Renal cortex interstitium (tissue), 11 donors: ENCODE measurements around the gene TRAK1. TPM values are rescaled to one million over a fixed set of nuclear protein-coding genes. Genes with fewer than 3 reads are reported as not detected.

ENCODE experiments used
- DNase-seq, 11 donors: peaks; one replicate each; pipeline ENCODE4 v3.0.0-alpha.2; 2013; ENCODE audit warnings: low read depth in 9 of 11, low spot score in 4 of 11; ENCODE audit errors: extremely low read depth in 1 of 11
- polyA plus RNA-seq, 3 donors: library from polyadenylated mRNA; unstranded; fragments of 120-200 nt; gene quantifications; one replicate each; pipeline ENCODE4 v1.2.1, GENCODE V29; 2013; ENCODE audit not compliant: insufficient read length in 3 of 3

TRAK1 gene
- polyA plus RNA-seq, 3 donors, result 42.3 to 48.7 (median 43.7) TPM

DNA sequence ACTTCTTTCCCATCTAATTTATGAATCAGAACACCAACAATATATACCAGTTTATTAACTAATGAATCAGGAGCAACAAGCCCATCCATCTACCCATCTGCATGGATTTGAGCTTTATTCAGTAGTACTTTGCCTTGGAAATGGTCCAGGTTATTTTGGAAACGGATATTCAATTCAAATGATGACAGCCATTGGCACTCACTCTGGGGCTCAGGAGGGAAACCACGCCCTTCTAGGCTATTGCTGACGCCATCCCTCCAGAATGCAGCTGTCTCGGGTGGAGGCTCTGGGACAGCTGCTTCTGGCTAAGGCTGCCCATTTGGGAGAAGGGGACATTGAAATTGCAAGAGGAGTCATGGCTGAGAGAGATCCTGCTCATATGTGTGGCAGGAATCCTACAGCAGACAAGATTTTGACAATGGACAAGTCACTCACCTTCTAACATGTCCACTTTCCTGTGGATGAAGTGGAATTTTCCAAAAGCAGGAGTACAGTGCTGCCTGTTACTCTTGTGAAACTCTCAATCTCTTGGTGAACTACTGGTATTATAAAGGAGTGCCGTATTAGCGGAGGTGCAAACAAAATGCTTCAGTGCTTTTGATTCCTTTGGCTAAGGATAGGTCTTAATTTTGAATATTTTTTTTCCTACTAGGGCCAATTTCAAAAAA lies 29.3 kb upstream of the TRAK1 start:
- DNase-seq, result no peak

DNA sequence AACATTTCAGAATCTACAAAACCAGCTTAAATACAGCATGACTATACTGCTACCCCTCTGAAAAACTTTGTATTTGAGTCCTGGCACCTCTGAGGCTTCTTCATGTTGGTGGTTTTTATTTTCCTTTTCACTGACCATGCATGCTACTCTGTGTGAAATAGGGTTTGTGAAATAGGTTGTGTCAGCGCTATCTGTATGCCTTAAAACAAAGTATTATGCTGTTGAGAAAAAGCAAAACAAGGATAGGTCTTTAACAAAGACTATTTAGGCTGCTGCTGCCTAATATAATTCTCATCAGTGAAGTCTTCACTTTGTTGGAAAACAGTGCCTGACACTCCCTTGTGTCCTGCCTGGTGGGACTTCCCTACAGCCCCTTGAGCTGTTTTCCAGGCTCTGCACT lies 28.7 kb upstream of the TRAK1 start:
- no peak for DNase-seq

DNA sequence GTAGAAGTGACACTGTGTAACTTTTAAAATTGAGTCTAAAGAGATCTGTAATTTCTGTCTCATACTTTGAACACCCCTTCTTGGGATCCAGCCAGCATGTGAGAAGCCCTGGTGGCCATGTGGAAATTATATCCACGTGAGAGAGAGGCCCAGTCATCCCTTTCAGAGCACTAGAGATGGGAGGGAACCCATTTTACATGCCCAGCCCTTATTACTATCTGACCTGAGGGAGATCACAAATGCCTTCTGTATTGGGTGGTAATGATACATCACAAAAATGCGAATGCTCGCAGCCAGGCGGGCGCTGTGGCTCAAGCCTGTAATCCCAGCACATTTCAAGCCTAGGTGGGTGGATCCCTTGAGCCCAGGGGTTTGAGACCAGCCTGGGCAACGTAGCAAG lies 27.3 kb upstream of the TRAK1 start:
- DNase-seq, result no peak

DNA sequence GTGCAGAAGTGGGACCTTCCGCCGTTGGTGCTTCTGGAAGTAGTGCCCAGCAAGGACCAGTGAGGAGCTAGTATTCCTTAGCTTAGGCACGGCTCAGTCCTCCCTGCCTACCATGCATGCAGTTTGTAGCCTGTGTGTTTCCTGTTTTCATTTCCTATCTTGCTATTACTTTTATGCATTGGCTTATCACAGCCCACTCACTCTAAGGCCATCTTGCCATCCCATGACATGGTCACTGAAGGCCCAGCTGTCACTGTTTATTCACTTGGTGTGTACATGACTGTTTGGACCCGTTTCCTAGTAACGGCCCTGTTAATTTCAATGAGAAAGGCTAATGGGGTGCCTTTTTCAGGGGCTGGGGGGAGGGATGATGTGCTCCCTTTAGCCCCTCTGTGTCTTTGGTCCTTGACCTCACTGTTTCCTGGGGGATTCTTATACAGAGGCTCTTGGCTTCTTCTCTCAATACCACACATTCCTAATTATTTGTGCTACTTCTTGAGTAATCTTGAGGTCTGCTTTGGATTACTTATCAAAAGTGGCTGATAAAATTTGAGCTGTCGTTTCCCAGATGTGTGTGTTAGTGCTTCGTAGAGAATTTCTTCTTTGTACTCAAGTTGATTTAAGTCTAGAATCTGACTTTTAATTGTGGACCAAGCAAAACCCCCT lies 24.5 kb upstream of the TRAK1 start:
- DNase-seq, result peak in 4 of 11 donors; percentile 50 to 64 (median 64)

DNA sequence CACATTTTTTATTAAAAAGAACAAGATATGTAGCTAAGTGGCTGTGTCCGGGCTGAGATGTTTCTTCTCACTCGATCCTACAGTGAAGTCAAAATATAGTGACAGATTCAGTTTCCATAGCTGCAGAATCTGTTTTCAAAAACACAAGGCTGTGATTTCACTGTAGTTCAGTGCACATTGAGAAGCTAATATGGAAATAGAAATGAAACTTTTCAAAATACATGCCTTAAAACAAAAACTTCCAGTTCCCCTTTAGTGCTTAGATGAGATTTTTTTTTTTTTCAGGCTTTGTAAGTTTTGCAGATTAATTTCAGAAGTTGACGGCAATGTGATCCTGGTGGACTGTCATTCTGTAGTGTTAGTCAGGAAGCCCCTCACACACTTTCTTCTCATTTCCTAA lies 23.8 kb upstream of the TRAK1 start:
- DNase-seq, result peak in 6 of 11 donors; percentile 53 to 79 (median 74)

DNA sequence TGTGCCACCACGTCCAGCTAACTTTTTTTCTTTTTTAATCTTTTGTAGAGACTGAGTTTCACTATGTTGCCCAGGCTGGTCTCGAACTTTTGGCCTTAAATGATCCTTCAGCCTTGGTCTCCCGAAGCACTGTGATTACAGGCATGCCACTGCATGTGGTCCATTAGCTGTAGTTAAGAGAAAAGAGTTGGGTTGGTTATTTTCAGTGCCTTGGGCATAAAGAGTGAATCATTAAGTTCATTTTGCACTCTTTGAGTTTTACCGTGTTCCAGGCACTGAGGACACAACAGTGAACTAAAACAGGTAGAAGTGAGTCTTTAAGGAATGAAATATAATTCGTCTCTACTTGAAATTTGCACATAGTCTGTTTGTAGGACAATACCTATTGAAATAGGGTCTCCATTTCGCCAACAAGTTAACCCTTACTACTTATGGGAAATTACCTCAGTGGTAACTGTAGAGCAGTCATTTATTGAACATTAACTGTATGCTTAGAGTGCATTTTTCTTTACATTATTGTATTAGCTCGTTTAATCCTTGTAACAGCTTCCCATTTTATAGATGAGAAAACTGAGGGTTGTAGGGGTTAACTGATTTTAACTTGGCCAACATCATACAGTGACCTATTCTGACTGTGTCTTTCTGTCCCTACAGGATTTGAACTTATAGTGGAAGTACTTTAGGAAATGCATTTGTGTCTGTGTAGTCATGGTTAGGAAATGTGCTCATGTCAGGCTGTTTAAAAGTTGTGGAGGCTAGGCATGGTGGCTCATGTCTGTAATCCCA lies 22.7 kb upstream of the TRAK1 start:
- DNase-seq, result no peak

DNA sequence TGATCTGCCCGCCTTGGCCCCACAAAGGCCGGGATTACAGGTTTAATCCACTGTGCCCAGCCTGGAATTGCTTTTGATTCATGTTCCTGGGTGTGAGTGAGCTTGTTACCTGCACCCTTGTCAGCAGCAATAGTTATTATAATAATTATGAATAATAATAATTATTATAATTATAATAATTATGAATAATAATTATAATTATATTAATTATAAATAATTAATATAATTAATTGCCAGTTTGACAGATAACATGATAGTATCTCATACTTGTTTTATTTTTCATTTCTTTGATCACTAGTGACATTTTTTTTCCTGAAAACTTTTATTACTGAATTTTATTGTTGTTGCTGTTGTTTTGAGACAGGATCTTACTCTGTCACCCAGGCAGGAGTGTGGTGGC lies 21.1 kb upstream of the TRAK1 start:
- no peak for DNase-seq

DNA sequence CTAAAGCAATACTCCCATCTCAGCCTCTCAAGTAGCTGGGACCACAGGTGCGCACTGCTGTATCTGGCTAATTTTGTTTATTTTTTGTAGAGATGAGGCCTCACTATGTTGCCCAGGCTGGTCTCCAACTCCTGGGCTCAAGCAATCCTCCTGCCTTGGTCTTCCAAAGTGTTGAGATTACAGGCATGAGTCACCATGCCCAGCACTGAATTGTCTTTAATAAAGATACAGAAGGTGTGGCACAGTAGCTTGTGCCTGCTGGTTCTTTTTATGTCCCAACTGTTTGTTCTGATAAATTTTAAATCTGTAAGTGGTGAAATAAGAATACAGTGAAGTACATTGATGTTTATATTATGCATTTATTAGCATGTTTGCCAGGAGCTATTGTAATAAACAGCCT lies 20.6 kb upstream of the TRAK1 start:
- DNase-seq, result no peak

DNA sequence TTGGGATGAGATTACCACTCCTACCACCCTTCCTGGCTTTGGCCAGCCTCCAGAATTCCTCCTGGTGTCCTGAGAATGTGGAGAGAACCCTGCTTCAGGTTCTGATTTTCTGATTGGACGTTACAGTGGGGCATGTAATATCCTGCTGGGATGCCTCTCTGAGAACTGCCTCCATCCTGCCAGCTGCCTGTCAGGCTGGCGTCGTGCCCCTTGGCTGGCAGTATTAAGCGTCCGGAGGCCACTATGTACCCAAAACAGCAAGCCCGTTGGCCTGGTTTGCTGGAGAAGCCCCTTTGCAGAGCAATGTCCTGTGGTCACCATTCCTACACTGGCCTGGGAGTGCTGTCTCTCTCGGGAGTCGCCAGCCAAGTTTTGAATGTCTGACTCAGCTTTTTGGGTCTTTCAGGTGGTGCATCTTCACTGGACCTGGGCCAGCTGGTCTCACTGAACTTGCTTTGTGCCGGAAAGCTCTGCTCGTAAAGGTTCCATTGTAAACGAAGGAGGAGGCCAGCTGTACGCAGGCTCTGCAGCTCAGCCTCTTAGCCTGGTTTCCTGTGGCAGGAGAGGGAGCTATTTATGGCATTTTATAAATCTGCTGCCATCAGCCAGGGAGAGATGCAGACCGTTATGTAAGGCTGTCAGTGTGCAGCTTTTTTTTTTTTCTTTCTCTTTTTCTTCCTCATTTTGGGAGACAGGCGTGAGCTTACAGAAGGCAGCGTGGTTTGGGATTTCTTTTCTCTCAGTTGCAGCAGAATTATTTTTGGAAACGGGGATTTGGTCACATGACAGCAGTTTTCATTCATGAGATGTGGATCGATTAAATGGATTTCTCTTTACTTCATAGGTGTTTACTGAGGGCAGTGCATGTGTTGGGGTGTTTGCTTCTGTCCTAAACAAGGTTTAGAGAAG lies 19.0 kb upstream of the TRAK1 start:
- DNase-seq, result peak in 7 of 11 donors; percentile 56 to 75 (median 69)

DNA sequence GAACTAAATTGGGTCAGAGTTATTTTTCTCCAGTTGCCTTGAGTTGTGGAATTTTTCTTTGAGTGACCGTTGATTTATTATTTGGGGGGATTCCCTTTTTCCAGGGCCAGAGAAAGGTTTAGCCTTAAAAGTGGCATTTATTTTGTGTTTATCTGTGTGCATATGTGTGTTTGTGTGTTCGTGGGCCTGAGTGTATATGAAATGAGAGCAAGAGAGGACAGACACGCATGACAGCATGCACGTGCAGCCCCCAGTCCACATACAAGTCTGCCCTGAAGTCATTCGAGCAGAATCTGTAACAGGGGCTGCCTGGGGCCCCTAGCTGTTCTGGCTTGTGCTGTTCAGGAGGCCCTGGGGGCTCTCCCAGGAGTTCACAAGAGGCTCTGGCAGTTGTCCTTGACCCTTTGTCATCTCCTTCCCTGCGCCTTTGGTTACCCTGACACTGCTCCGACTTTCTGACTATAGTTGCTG lies 18.3 kb upstream of the TRAK1 start:
- no peak for DNase-seq

DNA sequence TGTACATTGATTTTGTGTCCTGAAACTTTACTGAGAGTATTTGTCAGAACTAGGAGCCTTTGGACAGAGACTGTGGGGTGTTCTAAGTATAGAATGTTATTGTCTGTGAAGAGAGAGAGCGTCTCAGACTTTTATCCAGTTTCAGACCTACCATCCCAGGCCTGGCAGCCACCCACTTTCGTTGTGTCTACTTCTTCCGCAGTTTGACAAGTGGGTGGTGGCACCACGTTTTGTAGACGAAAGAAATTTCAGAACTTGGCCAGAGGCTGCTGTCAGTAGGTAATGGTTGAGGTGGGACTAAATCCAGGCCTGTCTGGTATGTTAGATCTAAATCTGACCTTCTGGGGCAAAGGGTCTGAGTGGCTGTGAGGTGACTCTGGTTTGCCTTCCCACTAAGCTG lies 13.4 kb upstream of the TRAK1 start:
- no peak for DNase-seq

DNA sequence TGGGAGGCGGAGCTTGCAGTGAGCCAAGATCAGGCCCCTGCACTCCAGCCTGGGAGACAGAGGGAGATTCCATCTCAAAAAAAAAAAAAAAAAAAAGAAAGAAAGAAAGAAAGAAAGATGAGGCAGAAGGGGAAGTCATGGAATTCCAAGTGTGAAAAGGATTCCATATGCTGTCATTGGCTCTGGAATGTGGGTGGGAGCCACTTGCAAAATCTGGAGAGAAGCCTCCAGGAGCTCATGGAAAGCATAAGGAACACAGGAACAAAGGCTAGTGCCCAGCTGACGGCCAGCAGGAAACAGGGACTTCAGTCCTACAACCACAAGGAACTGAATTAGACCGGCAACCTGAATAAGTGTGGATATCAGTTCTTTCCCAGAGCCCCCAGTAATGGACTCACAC lies 12.5 kb upstream of the TRAK1 start:
- no peak for DNase-seq

DNA sequence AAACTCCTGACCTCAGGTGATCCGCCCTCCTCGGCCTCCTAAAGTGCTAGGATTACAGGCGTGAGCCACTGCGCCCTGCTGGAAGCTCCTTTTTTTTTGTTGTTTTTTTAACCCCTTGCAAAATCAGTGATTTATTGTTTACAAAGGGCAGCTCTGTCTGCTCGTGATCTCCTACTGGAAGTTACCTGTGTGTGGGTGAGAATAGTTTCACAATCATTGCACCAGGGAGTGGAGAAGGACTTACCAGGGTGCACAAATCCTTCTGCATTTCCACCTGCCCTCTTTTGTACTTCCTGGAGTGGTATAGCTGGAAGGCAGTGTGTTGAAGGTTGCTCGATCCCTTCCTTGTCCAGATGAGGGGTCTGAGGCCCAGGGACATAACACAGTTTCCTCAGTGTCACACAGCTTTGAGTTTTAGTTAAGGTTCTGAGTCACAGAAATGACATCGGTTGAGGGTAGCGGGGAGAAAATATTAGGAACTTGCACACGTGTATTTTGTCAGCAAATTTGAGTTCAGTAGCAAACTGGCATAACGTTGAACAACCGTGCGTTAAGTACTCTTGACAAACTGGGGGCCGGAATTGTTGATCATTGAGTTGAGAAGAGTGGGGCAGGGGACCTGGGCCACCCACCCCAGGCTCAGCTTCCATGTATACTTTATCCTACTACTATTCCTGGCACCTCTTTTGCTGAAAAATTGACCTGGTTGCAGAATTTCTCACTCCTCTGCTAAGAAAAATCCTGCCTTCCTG lies 11.3 kb upstream of the TRAK1 start:
- DNase-seq, result no peak

DNA sequence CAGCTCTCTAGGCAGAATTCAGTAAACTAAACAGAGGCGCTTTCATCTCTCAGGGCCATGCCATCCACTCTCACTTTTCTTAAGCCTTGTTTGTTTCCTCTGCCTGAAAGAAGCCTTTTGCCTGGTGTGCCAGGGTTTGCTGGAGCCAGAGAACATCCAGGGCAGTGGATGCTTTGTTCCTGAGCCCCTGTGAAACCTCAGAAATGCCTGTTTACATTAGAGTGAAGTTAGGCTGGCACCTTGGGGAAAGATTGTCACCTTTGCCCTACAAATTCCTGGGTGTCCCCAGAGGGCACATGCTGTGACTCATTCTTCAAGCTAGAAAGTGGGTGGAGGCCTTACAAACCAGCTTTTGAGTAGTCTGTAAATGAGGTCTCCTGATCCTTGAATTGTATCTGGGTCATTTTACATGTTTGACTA lies 10.7 kb upstream of the TRAK1 start:
- DNase-seq, result no peak

DNA sequence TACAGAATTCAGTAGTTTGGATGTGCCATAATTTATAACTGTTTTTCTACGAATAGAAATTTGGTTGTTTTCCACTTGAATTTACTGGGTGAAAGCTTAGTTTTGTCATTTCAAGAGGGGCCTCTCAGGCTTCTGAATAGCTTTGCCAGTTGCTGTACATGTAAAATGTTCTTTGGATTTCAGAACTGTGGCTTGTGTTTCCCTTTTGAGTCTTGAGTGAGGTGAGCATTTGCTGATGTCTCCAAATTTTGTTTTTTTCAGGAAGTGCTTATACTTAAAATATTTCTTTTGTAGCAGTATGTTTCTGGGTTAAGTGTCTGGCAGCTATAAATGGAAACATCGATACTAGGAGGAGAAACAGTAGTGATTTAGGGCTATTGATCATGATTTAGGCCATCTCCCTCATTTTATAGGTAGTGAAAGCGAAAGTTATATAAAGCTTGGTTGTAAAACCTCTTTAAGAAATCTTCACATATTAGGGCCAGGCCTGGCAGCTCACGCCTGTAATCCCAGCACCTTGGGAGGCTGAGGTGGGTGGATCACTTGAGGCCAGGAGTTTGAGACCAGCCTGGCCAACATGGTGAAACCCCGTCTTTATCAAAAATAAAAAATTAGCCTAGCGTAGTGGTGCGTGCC lies 9.2 kb upstream of the TRAK1 start:
- no peak for DNase-seq

DNA sequence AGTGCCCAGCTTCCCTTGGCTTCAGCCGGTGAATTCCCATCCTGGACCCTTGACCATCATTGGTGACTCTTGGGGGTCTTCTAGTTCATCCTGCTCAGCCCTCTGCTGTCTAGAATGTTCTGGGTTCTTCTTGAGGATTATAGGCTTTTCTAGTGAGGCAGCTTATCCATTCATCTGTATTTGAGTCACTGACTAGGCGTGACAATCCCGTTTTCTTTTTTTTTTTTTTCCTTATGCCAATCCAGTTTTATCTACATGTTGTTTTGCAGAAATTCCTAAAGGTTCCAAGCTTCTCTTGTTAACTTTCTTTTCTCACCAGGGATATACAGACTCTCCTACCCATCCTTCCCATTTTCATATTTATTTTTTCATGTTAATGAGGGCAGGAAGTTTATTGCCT lies 6.6 kb upstream of the TRAK1 start:
- no peak for DNase-seq

DNA sequence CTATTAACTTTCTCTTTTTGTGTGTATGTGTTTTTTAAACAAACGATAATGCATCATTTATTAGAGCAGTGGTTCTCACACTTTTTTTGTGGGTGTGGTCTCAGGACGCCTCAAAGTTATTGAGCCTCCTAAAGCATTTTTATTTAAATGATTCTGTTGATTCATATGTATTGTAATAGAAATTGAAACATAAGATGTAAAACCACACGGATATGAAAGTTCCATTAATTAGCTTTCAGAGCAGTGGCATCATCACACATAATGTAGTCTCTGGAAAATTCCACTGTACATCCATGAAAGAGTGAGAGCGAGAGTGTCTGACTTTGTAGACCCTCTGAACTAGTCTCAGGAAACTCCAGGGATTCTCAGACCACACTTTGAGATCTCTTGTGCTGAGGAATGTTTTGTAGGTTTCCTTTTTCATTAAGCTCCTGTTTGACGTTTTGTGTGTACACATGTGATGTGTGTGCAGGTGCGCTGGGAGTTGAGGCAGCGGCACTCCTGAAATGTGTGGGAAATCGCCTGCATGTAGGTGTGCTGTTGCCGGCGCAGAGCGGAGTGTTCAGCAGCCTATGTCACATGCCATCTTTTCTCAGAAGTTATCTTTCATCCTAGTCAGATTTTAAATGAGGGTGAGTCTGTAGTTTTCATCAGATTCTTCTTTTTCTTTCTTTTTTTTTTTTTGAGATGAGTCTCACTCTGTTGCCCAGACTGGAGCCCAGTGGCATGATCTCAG lies 5.3 kb upstream of the TRAK1 start:
- no peak for DNase-seq
